Measurements from ENCODE around the gene WDR76.

DNA sequence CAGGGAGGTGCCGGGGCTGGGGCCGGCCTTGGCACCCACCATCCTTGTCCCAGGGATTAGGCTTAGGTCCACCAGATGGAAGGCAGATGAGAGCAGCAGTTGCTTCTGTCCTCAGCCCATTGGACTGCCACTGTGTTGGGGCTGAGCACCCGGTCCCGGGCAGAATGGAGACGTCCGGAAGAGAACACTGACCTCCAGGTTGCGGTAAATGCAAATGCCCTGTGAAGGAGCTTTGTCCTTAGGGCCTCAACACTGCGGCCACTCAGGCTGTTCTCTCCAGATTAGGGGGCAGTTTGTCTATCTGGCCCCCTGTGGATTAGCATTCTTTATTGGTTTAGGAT lies 26.9 kb upstream of the WDR76 start, which contains the start of gene SERINC4:
- TF ChIP-seq, protein P1, sequence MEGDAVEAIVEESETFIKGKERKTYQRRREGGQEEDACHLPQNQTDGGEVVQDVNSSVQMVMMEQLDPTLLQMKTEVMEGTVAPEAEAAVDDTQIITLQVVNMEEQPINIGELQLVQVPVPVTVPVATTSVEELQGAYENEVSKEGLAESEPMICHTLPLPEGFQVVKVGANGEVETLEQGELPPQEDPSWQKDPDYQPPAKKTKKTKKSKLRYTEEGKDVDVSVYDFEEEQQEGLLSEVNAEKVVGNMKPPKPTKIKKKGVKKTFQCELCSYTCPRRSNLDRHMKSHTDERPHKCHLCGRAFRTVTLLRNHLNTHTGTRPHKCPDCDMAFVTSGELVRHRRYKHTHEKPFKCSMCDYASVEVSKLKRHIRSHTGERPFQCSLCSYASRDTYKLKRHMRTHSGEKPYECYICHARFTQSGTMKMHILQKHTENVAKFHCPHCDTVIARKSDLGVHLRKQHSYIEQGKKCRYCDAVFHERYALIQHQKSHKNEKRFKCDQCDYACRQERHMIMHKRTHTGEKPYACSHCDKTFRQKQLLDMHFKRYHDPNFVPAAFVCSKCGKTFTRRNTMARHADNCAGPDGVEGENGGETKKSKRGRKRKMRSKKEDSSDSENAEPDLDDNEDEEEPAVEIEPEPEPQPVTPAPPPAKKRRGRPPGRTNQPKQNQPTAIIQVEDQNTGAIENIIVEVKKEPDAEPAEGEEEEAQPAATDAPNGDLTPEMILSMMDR (IDR thresholded peaks at IDR 0.05), result no peak
- no peak for TF ChIP-seq POLR2AphosphoS5 (IDR thresholded peaks at IDR 0.05)
